ENCODE data around the gene CDC34. TPM values are rescaled to one million over a fixed set of nuclear protein-coding genes. Genes with fewer than 3 reads are reported as not detected.

Gene CDC34
- total and polyA plus RNA-seq, 9 of the 15 experiments (the other 6 are each of a cell fraction or from before 2014, with no cell fraction given), result 0.80 to 203 (median 65.5) TPM

DNA sequence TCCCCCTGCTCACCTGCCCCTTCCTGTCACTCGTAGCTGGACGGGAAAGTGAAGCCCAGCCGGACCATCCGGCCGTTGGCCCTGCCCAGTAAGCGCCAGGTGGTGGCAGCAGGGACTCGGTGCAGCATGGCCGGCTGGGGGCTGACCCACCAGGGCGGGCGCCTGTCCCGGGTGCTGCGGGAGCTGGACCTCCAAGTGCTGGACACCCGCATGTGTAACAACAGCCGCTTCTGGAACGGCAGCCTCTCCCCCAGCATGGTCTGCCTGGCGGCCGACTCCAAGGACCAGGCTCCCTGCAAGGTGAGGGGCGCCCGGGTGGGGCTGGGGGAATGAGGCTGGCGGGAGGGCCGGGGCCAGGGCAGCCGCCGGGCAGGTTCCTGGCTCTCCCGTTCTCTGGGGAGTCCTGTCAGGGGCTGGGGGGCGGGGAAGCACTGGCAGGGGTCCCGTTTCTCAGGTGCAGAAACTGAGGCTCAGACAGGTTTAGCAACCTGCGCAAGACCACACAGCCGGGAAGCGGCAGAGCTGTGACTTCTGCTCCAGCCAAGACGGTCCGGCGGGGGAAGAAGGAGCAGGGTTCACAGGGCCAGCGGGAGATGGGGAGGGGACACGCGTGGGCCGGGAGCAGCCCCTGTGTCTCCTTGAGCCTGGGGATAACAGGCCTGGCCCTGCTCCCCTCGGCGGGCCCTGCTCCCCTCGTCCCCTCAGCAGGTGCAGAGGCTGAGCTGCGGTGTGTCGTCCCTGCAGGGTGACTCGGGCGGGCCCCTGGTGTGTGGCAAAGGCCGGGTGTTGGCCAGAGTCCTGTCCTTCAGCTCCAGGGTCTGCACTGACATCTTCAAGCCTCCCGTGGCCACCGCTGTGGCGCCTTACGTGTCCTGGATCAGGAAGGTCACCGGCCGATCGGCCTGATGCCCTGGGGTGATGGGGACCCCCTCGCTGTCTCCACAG lies 17.6 kb downstream of the CDC34 start:
- Histone ChIP-seq H3K27ac (ENCODE audit: extremely low read depth, low read depth, low read length) (no peak overlapping the region), H3K4me2 (ENCODE audit: insufficient read depth, low read length) (no peak overlapping the region), H3K79me2 (ENCODE audit: control insufficient read depth, insufficient read depth, low read length) (no peaks in the 10 kb centered on the region), H2AFZ (ENCODE audit: low read depth, low read length) (no peak overlapping the region), H3K9ac (ENCODE audit: insufficient read depth in 1 of 2, low read depth in 2 of 2, low read length in 2 of 2) (no peak overlapping the region; a peak in 1 of 4 replicates), H3K4me3 (no peak overlapping the region), H3K36me3 (ENCODE audit: control insufficient read depth, insufficient read depth, low read length) (no peaks in the 10 kb centered on the region), H4K20me1 (replicated peaks; ENCODE audit: control insufficient read depth, insufficient read depth, low read length) (no peaks in the 10 kb centered on the region), H3K9me3 (replicated peaks; ENCODE audit: control insufficient read depth, insufficient read depth, low read depth, low read length) (no peaks in the 10 kb centered on the region), H3K4me1 (replicated peaks in 1 of 2; ENCODE audit: control insufficient read depth in 2 of 2, insufficient read depth in 2 of 2, low read length in 2 of 2) (peaks cover 10 to 61% of the 10 kb centered on the region in 2 experiments), H3K27me3 (ENCODE audit: control insufficient read depth in 2 of 2, insufficient read depth in 2 of 2, low read length in 2 of 2) (no peaks in the 10 kb centered on the region), H3K9me1 (ENCODE audit: control insufficient read depth, insufficient read depth, low read length) (no peaks in the 10 kb centered on the region)
- in situ Hi-C loops (cut with MboI), result no loop called here
- peak in 2 of 4 experiments; percentile 5 to 8 for DNase-seq (ENCODE audit: extremely low read depth in 1 of 4, low spot score in 3 of 4)
- intact Hi-C loops (cut with micrococcal nuclease), result no loop called here
- FAIRE-seq, result no peak
- no peak for ATAC-seq
- 88% methylated on average over 29 of the region's 52 CpGs for whole genome bisulfite sequencing (ENCODE audit: insufficient coverage, low coverage, missing lambda C conversion rate)
- POLR2A ChIA-PET, result interaction anchor here (0.7 to 1.2 kb wide), 2 partner anchors 16 to 87 kb away, joined by 3 to 5 read pairs; no protein-coding TSS in a partner anchor
- CTCF ChIA-PET (ENCODE audit: low intra/inter-chr PET ratio), result no interaction called here
- BruUV-seq (replicated peaks), result no TSS peak
- TF ChIP-seq PCBP1 (IDR thresholded peaks at IDR 0.05; ENCODE audit: low read depth, low read length, poor library complexity, severe bottlenecking) (peak; percentile 39), KLF13 (tag; IDR thresholded peaks at IDR 0.05; ENCODE audit: borderline replicate concordance, low read depth) (no peak), EGR1 (conservative IDR thresholded peaks at IDR 0.05) (no peak), JUNB (CRISPR knock-in tag; conservative IDR thresholded peaks at IDR 0.05) (no peak), ZFP36 (IDR thresholded peaks at IDR 0.05; ENCODE audit: low read depth, low read length, partially characterized antibody) (peak; percentile 27), BCOR (IDR thresholded peaks at IDR 0.05) (0 out of 2 replicates have a peak, but pooled peaks have one; percentile 50), CBX2 (IDR thresholded peaks at IDR 0.05; ENCODE audit: insufficient read depth, low read length, poor library complexity, severe bottlenecking) (no peak), TAF1 (IDR thresholded peaks at IDR 0.05; ENCODE audit: control insufficient read depth, extremely low read depth, insufficient read depth, low read length, severe bottlenecking) (no peak), FIP1L1 (IDR thresholded peaks at IDR 0.05; ENCODE audit: low read depth, low read length, poor library complexity, severe bottlenecking) (peak; percentile 32), ZNF695 (CRISPR knock-in tag; IDR thresholded peaks at IDR 0.05) (no peak), HDAC2 (IDR thresholded peaks at IDR 0.05) (no peak), ZKSCAN1 (IDR thresholded peaks at IDR 0.05; ENCODE audit: low read depth, low read length) (no peak)
- TF ChIP-seq, protein P1, sequence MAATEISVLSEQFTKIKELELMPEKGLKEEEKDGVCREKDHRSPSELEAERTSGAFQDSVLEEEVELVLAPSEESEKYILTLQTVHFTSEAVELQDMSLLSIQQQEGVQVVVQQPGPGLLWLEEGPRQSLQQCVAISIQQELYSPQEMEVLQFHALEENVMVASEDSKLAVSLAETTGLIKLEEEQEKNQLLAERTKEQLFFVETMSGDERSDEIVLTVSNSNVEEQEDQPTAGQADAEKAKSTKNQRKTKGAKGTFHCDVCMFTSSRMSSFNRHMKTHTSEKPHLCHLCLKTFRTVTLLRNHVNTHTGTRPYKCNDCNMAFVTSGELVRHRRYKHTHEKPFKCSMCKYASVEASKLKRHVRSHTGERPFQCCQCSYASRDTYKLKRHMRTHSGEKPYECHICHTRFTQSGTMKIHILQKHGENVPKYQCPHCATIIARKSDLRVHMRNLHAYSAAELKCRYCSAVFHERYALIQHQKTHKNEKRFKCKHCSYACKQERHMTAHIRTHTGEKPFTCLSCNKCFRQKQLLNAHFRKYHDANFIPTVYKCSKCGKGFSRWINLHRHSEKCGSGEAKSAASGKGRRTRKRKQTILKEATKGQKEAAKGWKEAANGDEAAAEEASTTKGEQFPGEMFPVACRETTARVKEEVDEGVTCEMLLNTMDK (IDR thresholded peaks at IDR 0.05; ENCODE audit: borderline replicate concordance, insufficient read depth, low read depth, low read length, poor library complexity, severe bottlenecking), result no peak
- TF ChIP-seq, protein P2, sequence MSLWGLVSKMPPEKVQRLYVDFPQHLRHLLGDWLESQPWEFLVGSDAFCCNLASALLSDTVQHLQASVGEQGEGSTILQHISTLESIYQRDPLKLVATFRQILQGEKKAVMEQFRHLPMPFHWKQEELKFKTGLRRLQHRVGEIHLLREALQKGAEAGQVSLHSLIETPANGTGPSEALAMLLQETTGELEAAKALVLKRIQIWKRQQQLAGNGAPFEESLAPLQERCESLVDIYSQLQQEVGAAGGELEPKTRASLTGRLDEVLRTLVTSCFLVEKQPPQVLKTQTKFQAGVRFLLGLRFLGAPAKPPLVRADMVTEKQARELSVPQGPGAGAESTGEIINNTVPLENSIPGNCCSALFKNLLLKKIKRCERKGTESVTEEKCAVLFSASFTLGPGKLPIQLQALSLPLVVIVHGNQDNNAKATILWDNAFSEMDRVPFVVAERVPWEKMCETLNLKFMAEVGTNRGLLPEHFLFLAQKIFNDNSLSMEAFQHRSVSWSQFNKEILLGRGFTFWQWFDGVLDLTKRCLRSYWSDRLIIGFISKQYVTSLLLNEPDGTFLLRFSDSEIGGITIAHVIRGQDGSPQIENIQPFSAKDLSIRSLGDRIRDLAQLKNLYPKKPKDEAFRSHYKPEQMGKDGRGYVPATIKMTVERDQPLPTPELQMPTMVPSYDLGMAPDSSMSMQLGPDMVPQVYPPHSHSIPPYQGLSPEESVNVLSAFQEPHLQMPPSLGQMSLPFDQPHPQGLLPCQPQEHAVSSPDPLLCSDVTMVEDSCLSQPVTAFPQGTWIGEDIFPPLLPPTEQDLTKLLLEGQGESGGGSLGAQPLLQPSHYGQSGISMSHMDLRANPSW (CRISPR knock-in tag; IDR thresholded peaks at IDR 0.05), result no peak

Data from K562 (cell line).